ENCODE results near the gene HLA-DRA. TPM values are rescaled to one million over a fixed set of nuclear protein-coding genes. Genes with fewer than 3 reads are reported as not detected.

The HLA-DRA gene
- total and polyA plus RNA-seq, 2 experiments from 2014 or later = 6.9 to 7.7 TPM

GRCh38 chr6:32475392-32476206 lies 35.9 kb downstream of the HLA-DRA start:
- H3K36me3 ChIP-seq (ENCODE audit: insufficient read depth) = no peaks in the 10 kb centered on the region
- peaks cover 35% of the 10 kb centered on the region for H3K9me3 Mint-ChIP-seq

More at GRCh38 chr6:32475392-32476206, 35.9 kb downstream of the HLA-DRA start:
- peaks cover 2% of the 10 kb centered on the region; the same call in 2 of the 3 replicates for H3K4me1 Mint-ChIP-seq
- no peak overlapping the region for H3K27ac Mint-ChIP-seq
- no peak overlapping the region for H2AFZ ChIP-seq
- no peak overlapping the region for H3K4me3 ChIP-seq
- DNase-seq (ENCODE audit: low spot score) (no peak), ATAC-seq (no peak)
- H3F3A ChIP-seq (replicated peaks; ENCODE audit: low read depth) = no peaks in the 10 kb centered on the region
- H3K9me2 ChIP-seq (ENCODE audit: insufficient read depth) = 0 out of 2 replicates have a peak, but pooled peaks cover 7% of the 10 kb centered on the region
- H3K27me3 Mint-ChIP-seq (ENCODE audit: insufficient read depth, low read depth, poor library complexity) = no peaks in the 10 kb centered on the region
- H4K20me1 ChIP-seq (replicated peaks; ENCODE audit: insufficient read depth) = no peaks in the 10 kb centered on the region
- TF ChIP-seq CREB1 (CRISPR knock-in tag; IDR thresholded peaks at IDR 0.05; ENCODE audit: low read depth) = no peak
- no peak for TF ChIP-seq ZNF114 (CRISPR knock-in tag; IDR thresholded peaks at IDR 0.05)
- TF ChIP-seq NANOG (IDR thresholded peaks at IDR 0.05; ENCODE audit: borderline replicate concordance) = no peak
- TF ChIP-seq, protein P1, sequence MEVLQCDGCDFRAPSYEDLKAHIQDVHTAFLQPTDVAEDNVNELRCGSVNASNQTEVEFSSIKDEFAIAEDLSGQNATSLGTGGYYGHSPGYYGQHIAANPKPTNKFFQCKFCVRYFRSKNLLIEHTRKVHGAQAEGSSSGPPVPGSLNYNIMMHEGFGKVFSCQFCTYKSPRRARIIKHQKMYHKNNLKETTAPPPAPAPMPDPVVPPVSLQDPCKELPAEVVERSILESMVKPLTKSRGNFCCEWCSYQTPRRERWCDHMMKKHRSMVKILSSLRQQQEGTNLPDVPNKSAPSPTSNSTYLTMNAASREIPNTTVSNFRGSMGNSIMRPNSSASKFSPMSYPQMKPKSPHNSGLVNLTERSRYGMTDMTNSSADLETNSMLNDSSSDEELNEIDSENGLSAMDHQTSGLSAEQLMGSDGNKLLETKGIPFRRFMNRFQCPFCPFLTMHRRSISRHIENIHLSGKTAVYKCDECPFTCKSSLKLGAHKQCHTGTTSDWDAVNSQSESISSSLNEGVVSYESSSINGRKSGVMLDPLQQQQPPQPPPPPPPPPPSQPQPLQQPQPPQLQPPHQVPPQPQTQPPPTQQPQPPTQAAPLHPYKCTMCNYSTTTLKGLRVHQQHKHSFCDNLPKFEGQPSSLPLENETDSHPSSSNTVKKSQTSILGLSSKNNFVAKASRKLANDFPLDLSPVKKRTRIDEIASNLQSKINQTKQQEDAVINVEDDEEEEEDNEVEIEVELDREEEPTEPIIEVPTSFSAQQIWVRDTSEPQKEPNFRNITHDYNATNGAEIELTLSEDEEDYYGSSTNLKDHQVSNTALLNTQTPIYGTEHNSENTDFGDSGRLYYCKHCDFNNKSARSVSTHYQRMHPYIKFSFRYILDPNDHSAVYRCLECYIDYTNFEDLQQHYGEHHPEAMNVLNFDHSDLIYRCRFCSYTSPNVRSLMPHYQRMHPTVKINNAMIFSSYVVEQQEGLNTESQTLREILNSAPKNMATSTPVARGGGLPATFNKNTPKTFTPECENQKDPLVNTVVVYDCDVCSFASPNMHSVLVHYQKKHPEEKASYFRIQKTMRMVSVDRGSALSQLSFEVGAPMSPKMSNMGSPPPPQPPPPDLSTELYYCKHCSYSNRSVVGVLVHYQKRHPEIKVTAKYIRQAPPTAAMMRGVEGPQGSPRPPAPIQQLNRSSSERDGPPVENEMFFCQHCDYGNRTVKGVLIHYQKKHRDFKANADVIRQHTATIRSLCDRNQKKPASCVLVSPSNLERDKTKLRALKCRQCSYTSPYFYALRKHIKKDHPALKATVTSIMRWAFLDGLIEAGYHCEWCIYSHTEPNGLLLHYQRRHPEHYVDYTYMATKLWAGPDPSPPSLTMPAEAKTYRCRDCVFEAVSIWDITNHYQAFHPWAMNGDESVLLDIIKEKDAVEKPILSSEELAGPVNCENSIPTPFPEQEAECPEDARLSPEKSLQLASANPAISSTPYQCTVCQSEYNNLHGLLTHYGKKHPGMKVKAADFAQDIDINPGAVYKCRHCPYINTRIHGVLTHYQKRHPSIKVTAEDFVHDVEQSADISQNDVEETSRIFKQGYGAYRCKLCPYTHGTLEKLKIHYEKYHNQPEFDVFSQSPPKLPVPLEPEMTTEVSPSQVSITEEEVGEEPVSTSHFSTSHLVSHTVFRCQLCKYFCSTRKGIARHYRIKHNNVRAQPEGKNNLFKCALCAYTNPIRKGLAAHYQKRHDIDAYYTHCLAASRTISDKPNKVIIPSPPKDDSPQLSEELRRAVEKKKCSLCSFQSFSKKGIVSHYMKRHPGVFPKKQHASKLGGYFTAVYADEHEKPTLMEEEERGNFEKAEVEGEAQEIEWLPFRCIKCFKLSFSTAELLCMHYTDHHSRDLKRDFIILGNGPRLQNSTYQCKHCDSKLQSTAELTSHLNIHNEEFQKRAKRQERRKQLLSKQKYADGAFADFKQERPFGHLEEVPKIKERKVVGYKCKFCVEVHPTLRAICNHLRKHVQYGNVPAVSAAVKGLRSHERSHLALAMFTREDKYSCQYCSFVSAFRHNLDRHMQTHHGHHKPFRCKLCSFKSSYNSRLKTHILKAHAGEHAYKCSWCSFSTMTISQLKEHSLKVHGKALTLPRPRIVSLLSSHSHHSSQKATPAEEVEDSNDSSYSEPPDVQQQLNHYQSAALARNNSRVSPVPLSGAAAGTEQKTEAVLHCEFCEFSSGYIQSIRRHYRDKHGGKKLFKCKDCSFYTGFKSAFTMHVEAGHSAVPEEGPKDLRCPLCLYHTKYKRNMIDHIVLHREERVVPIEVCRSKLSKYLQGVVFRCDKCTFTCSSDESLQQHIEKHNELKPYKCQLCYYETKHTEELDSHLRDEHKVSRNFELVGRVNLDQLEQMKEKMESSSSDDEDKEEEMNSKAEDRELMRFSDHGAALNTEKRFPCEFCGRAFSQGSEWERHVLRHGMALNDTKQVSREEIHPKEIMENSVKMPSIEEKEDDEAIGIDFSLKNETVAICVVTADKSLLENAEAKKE (CRISPR knock-in tag; IDR thresholded peaks at IDR 0.05) = no peak
- TF ChIP-seq, protein P2, sequence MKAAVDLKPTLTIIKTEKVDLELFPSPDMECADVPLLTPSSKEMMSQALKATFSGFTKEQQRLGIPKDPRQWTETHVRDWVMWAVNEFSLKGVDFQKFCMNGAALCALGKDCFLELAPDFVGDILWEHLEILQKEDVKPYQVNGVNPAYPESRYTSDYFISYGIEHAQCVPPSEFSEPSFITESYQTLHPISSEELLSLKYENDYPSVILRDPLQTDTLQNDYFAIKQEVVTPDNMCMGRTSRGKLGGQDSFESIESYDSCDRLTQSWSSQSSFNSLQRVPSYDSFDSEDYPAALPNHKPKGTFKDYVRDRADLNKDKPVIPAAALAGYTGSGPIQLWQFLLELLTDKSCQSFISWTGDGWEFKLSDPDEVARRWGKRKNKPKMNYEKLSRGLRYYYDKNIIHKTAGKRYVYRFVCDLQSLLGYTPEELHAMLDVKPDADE (IDR thresholded peaks at IDR 0.05) = no peak
- TF ChIP-seq, protein P3, sequence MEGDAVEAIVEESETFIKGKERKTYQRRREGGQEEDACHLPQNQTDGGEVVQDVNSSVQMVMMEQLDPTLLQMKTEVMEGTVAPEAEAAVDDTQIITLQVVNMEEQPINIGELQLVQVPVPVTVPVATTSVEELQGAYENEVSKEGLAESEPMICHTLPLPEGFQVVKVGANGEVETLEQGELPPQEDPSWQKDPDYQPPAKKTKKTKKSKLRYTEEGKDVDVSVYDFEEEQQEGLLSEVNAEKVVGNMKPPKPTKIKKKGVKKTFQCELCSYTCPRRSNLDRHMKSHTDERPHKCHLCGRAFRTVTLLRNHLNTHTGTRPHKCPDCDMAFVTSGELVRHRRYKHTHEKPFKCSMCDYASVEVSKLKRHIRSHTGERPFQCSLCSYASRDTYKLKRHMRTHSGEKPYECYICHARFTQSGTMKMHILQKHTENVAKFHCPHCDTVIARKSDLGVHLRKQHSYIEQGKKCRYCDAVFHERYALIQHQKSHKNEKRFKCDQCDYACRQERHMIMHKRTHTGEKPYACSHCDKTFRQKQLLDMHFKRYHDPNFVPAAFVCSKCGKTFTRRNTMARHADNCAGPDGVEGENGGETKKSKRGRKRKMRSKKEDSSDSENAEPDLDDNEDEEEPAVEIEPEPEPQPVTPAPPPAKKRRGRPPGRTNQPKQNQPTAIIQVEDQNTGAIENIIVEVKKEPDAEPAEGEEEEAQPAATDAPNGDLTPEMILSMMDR (conservative IDR thresholded peaks at IDR 0.05; ENCODE audit: low read depth in 2 of 2) = no peak
- TF ChIP-seq EZH2 (IDR thresholded peaks at IDR 0.05; ENCODE audit: low read depth, unreplicated experiment) = no peak
- TF ChIP-seq REST (IDR thresholded peaks at IDR 0.05; ENCODE audit: unreplicated experiment) = no peak
- TF ChIP-seq POLR2AphosphoS5 (IDR thresholded peaks at IDR 0.05; ENCODE audit: low read depth) = no peak
- TF ChIP-seq EZH2phosphoT487 (IDR thresholded peaks at IDR 0.05; ENCODE audit: unreplicated experiment) = no peak
- no peak for TF ChIP-seq ZNF331 (CRISPR knock-in tag; IDR thresholded peaks at IDR 0.05; ENCODE audit: low read depth)
- H3K4me2 ChIP-seq = no peak overlapping the region
- no peaks in the 10 kb centered on the region for H3K4me1 ChIP-seq (ENCODE audit: insufficient read depth)
- no peak overlapping the region for H3K27ac ChIP-seq (ENCODE audit: low read depth)
- no peaks in the 10 kb centered on the region for H3K27me3 ChIP-seq (ENCODE audit: insufficient read depth)
- no peaks in the 10 kb centered on the region for H3K79me2 ChIP-seq (replicated peaks; ENCODE audit: insufficient read depth)
- no peak overlapping the region for H3K4me3 Mint-ChIP-seq
- H3K36me3 Mint-ChIP-seq (ENCODE audit: low read depth) = peaks cover 19% of the 10 kb centered on the region; the same call in 2 of the 3 replicates

Data from GM23338 (cell line).